Measurements from ENCODE around the gene ZNF708. TPM values are rescaled to one million over a fixed set of nuclear protein-coding genes. Genes with fewer than 3 reads are reported as not detected.
A peak's percentile ranks its signal among the peaks of the same experiment; 100 is the strongest.

The ZNF708 gene
- total and polyA plus RNA-seq, 2 of the 8 experiments (the other 6 are each of a cell fraction or from before 2014, with no cell fraction given) = 4.1 to 40.0 TPM

DNA sequence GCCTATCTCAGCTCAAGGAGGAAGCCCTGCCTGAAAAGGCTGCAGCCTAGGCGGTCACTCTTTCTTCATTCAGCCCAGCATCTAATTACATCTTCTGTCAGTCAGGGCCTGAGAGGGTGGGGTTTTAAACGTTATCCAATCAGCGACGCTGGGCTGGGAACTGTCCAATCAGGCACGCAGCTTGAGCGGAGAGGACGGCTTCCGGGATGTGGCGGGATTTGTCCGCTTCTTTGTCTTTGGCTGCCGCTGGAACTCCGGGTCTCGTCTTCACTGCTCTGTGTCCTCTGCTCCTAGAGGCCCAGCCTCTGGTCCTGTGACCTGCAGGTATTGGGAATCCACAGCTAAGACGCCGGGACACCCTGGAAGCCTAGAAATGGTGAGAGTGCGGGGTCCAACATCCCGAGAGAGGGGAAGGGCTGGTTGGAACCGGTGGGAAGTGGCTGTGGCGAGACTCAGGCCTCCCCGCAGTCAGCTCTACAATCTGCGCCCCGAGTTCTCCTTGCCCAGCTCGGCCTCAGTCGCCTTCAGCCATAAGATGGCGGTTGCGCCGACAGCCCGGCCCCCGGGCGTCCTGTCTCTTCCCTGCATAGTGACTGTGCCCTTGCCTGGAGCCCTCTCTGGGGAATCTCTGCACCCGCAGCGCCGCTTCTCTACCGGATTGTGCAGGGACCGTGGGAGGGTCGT lies 29.7 kb upstream of the ZNF708 start, which contains the start of gene ZNF738 (continued):
- TF ChIP-seq TBP (IDR thresholded peaks at IDR 0.05; ENCODE audit: low read depth, low read length) (peak; percentile 95), TAF7 (optimal IDR thresholded peaks at IDR 0.05; ENCODE audit: borderline replicate concordance, low read depth, low read length) (peak; percentile 95), RAD21 (IDR thresholded peaks at IDR 0.05 in 1 of 2, conservative IDR thresholded peaks at IDR 0.05 in 1 of 2; ENCODE audit: low read depth in 2 of 2, low read length in 2 of 2) (0 out of 4 replicates have a peak, but pooled peaks of 1 of the 2 experiments have one; percentile 0), CBX8 (IDR thresholded peaks at IDR 0.05; ENCODE audit: borderline replicate concordance, low read depth, low read length) (no peak), SP4 (IDR thresholded peaks at IDR 0.05; ENCODE audit: low read length) (no peak), SIRT6 (IDR thresholded peaks at IDR 0.05; ENCODE audit: low read length) (no peak), MAFK (IDR thresholded peaks at IDR 0.05; ENCODE audit: low read depth, low read length) (no peak), SAP30 (IDR thresholded peaks at IDR 0.05; ENCODE audit: insufficient read depth, insufficient replicate concordance, low read length) (no peak), CBX5 (IDR thresholded peaks at IDR 0.05; ENCODE audit: low read depth, low read length) (no peak), HDAC2 (IDR thresholded peaks at IDR 0.05; ENCODE audit: borderline replicate concordance in 1 of 2, low read depth in 2 of 2, low read length in 2 of 2) (no peak), SP1 (IDR thresholded peaks at IDR 0.05; ENCODE audit: low read depth, low read length) (peak; percentile 93), SIN3A (conservative IDR thresholded peaks at IDR 0.05 in 1 of 2, IDR thresholded peaks at IDR 0.05 in 1 of 2; ENCODE audit: low read depth in 1 of 2, low read length in 2 of 2) (peak; percentile 27 to 67; a peak in 1 of 4 replicates), BACH1 (IDR thresholded peaks at IDR 0.05; ENCODE audit: low read length) (no peak), KDM4A (IDR thresholded peaks at IDR 0.05; ENCODE audit: low read depth, low read length, severe bottlenecking) (peak; percentile 37), POLR2AphosphoS5 (IDR thresholded peaks at IDR 0.05; ENCODE audit: low read depth, low read length) (peak; percentile 97), CREB1 (IDR thresholded peaks at IDR 0.05) (0 out of 2 replicates have a peak, but pooled peaks have one; percentile 11), ASH2L (IDR thresholded peaks at IDR 0.05; ENCODE audit: low read length) (peak; percentile 47), JUND (IDR thresholded peaks at IDR 0.05; ENCODE audit: low read length) (no peak), SRF (IDR thresholded peaks at IDR 0.05; ENCODE audit: low read depth, low read length) (no peak), SUZ12 (IDR thresholded peaks at IDR 0.05; ENCODE audit: low read length) (no peak), TAF1 (IDR thresholded peaks at IDR 0.05; ENCODE audit: low read depth, low read length) (peak; percentile 99)
- TF ChIP-seq, protein P1, sequence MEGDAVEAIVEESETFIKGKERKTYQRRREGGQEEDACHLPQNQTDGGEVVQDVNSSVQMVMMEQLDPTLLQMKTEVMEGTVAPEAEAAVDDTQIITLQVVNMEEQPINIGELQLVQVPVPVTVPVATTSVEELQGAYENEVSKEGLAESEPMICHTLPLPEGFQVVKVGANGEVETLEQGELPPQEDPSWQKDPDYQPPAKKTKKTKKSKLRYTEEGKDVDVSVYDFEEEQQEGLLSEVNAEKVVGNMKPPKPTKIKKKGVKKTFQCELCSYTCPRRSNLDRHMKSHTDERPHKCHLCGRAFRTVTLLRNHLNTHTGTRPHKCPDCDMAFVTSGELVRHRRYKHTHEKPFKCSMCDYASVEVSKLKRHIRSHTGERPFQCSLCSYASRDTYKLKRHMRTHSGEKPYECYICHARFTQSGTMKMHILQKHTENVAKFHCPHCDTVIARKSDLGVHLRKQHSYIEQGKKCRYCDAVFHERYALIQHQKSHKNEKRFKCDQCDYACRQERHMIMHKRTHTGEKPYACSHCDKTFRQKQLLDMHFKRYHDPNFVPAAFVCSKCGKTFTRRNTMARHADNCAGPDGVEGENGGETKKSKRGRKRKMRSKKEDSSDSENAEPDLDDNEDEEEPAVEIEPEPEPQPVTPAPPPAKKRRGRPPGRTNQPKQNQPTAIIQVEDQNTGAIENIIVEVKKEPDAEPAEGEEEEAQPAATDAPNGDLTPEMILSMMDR (IDR thresholded peaks at IDR 0.05; ENCODE audit: control extremely low read depth in 1 of 3, insufficient read depth in 1 of 3, low read depth in 1 of 3, low read length in 3 of 3) = no peak
